CD4-positive, alpha-beta T cell (primary cell): ENCODE data around the gene DNAAF1. TPM values are rescaled to one million over a fixed set of nuclear protein-coding genes. Genes with fewer than 3 reads are reported as not detected.
"Not testable (repeated sequence)": the region's sequence is repeated elsewhere in the genome, so short reads cannot be mapped to it uniquely, and the experiment has no call there.

Source experiments
- ATAC-seq: fragments of 200-7000 bp; cut with Tn5 transposase; one replicate; pipeline ENCODE4 v1.10.0; 2022; ENCODE audit warnings: mild to moderate bottlenecking; ENCODE audit not compliant: poor library complexity
- CTCF ChIA-PET: fragments of 350-600 bp; sonication (Branson Sonifier 250); formaldehyde crosslinking; loops from one replicate; lab custom pipeline; 2021; ENCODE audit warnings: antibody characterized with exemption, inconsistent platforms; lab: Charles Lee
- POLR2A ChIA-PET: fragments of 350-600 bp; sonication (Branson Sonifier 250); formaldehyde crosslinking; loops from one replicate; lab custom pipeline; 2021; ENCODE audit warnings: antibody characterized with exemption, inconsistent platforms; lab: Charles Lee
- DNase-seq, 14 experiments: peaks; one replicate each; pipeline ENCODE4 v3.0.0-alpha.2; 2013 to 2020; ENCODE audit warnings: mixed read lengths in 2 of 14
- H3K27ac ChIP-seq, 2 donors: one replicate each; pipeline versions ENCODE4 v1.5.1 to v1.7.0; 2013; ENCODE audit warnings: low read length in 2 of 2, low read depth in 1 of 2, mild to moderate bottlenecking in 1 of 2
- H3K27me3 ChIP-seq, 2 experiments: 1 replicate in 1 of 2; 2 replicates in 1 of 2; pipeline versions ENCODE4 v1.6.1 to v1.7.0; 2013; ENCODE audit warnings: low read length in 2 of 2, control low read depth in 1 of 2, mild to moderate bottlenecking in 1 of 2, moderate library complexity in 1 of 2; ENCODE audit not compliant: insufficient read depth in 2 of 2, control insufficient read depth in 1 of 2
- H3K36me3 ChIP-seq: one replicate; pipeline ENCODE4 v1.6.1; 2013; ENCODE audit warnings: low read length, control low read depth; ENCODE audit not compliant: insufficient read depth
- H3K4me1 ChIP-seq: one replicate; pipeline ENCODE4 v1.6.1; 2013; ENCODE audit warnings: low read length, control low read depth; ENCODE audit not compliant: insufficient read depth
- H3K4me3 ChIP-seq: one replicate; pipeline ENCODE4 v1.5.1; 2013; ENCODE audit warnings: mild to moderate bottlenecking, low read length, moderate library complexity
- H3K9me3 ChIP-seq, 2 experiments: 1 replicate in 1 of 2; 2 replicates in 1 of 2; pipeline versions ENCODE4 v1.6.1 to v1.7.0; 2013; ENCODE audit warnings: low read length in 2 of 2, mild to moderate bottlenecking in 2 of 2, control low read depth in 1 of 2, moderate library complexity in 1 of 2; ENCODE audit not compliant: control insufficient read depth in 1 of 2, insufficient read depth in 1 of 2
- H3K27ac Mint-ChIP-seq: one replicate; pipeline ENCODE4 v1.8.0; 2020; ENCODE audit warnings: mixed read lengths
- H3K27me3 Mint-ChIP-seq: one replicate; pipeline ENCODE4 v1.8.0; 2021; ENCODE audit warnings: mixed read lengths
- H3K36me3 Mint-ChIP-seq: one replicate; pipeline ENCODE4 v1.8.0; 2021; ENCODE audit warnings: low read depth, mixed read lengths
- H3K4me1 Mint-ChIP-seq: one replicate; pipeline ENCODE4 v1.8.0; 2021; ENCODE audit warnings: low read depth, mixed read lengths
- H3K4me3 Mint-ChIP-seq: one replicate; pipeline ENCODE4 v1.8.0; 2020; ENCODE audit warnings: mild to moderate bottlenecking, mixed read lengths
- H3K9me3 Mint-ChIP-seq: one replicate; pipeline ENCODE4 v1.8.0; 2020; ENCODE audit warnings: mixed read lengths
- CTCF ChIP-seq: fragments of 200-600 bp; IDR thresholded peaks from one replicate; pipeline ENCODE4 v1.8.0; 2022; ENCODE audit warnings: antibody characterized with exemption, mild to moderate bottlenecking
- intact Hi-C, 2 experiments: fragments of 100-400 bp; cut with DNase I in 1 of 2; cut with micrococcal nuclease in 1 of 2; formaldehyde crosslinking; loops; one replicate each; pipeline versions ENCODE4 v1.15.1 to v1.9.0; 2023 to 2025; cut with DNase I, micrococcal nuclease
- total RNA-seq, 174 experiments: library from RNA in 2 of 174; stranded (reverse) in 2 of 174; gene quantifications; one replicate each; pipeline ENCODE4 v1.2.3 and lab custom pipeline; 2021 to 2026

Gene DNAAF1
- total RNA-seq, 2 experiments from 2014 or later = not detected

- peaks cover 48% of the 10 kb centered on the region for H3K4me1 ChIP-seq
- no peaks in the 10 kb centered on the region for H3K9me3 ChIP-seq
- no peak overlapping the region for H3K4me3 Mint-ChIP-seq
- ChIA-PET CTCF (no interaction called here), POLR2A (no interaction called here)
- ATAC-seq (no peak), DNase-seq (no peak)
- no peaks in the 10 kb centered on the region for H3K9me3 Mint-ChIP-seq
- peaks cover 36% of the 10 kb centered on the region for H3K36me3 ChIP-seq
- H3K27ac ChIP-seq = no peak overlapping the region
- no peak overlapping the region for H3K4me3 ChIP-seq
- H3K27ac Mint-ChIP-seq = no peak overlapping the region
- no peaks in the 10 kb centered on the region for H3K27me3 ChIP-seq
- H3K27me3 Mint-ChIP-seq = no peaks in the 10 kb centered on the region
- TF ChIP-seq CTCF = no peak
- H3K36me3 Mint-ChIP-seq = peaks cover 54% of the 10 kb centered on the region
- intact Hi-C loops = loop anchor here in 1 of 2 experiments (10.0 kb wide), 1 partner anchor 905 kb away; the partner anchor contains the start of gene ZDHHC7
- H3K4me1 Mint-ChIP-seq = peaks cover 68% of the 10 kb centered on the region
These were observed 35.3 kb upstream of the DNAAF1 start for GRCh38 chr16:84109598-84110335.

- H3K27ac Mint-ChIP-seq = peak overlapping the region; percentile 38
- intact Hi-C loops = loop anchor here in 1 of 2 experiments (10.0 kb wide), 1 partner anchor 904 kb away; the partner anchor contains the start of gene ZDHHC7
- Histone ChIP-seq H3K27me3 (no peaks in the 10 kb centered on the region), H3K36me3 (peaks cover 33% of the 10 kb centered on the region), H3K27ac (no peak overlapping the region), H3K9me3 (no peaks in the 10 kb centered on the region), H3K4me3 (no peak overlapping the region), H3K4me1 (peaks cover 52% of the 10 kb centered on the region)
- no peak for ATAC-seq
- H3K4me3 Mint-ChIP-seq = peak overlapping the region; percentile 56
- H3K36me3 Mint-ChIP-seq = peaks cover 48% of the 10 kb centered on the region
- H3K27me3 Mint-ChIP-seq = no peaks in the 10 kb centered on the region
- H3K4me1 Mint-ChIP-seq = peaks cover 67% of the 10 kb centered on the region
- no peaks in the 10 kb centered on the region for H3K9me3 Mint-ChIP-seq
- ChIA-PET CTCF (no interaction called here), POLR2A (no interaction called here)
- no peak for DNase-seq
- TF ChIP-seq CTCF = no peak
These were observed 34.6 kb upstream of the DNAAF1 start for GRCh38 chr16:84110527-84110926.

- Histone ChIP-seq H3K9me3 (no peaks in the 10 kb centered on the region), H3K27ac (no peak overlapping the region), H3K27me3 (no peaks in the 10 kb centered on the region), H3K4me3 (no peak overlapping the region), H3K36me3 (peaks cover 27% of the 10 kb centered on the region), H3K4me1 (peaks cover 46% of the 10 kb centered on the region)
- intact Hi-C loops = loop anchor here in 1 of 2 experiments (10.0 kb wide), 1 partner anchor 903 kb away; the partner anchor contains the start of gene ZDHHC7
- no peak overlapping the region for H3K4me3 Mint-ChIP-seq
- TF ChIP-seq CTCF = no peak
- no peak for ATAC-seq
- no peaks in the 10 kb centered on the region for H3K27me3 Mint-ChIP-seq
- CTCF ChIA-PET = no interaction called here
- no peak for DNase-seq
- no peaks in the 10 kb centered on the region for H3K9me3 Mint-ChIP-seq
- POLR2A ChIA-PET = no interaction called here
- peaks cover 67% of the 10 kb centered on the region for H3K4me1 Mint-ChIP-seq
- H3K36me3 Mint-ChIP-seq = peaks cover 45% of the 10 kb centered on the region
- H3K27ac Mint-ChIP-seq = peak overlapping the region; percentile 38
These were observed 33.6 kb upstream of the DNAAF1 start for GRCh38 chr16:84111525-84111924.

GRCh38 chr16:84111949-84112348, 33.2 kb upstream of the DNAAF1 start:
- H3K27me3 ChIP-seq, H3K27ac ChIP-seq, H3K27ac Mint-ChIP-seq, H3K4me3 Mint-ChIP-seq, H3K27me3 Mint-ChIP-seq, H3K9me3 ChIP-seq, DNase-seq, H3K4me3 ChIP-seq, CTCF ChIA-PET, ATAC-seq, H3K9me3 Mint-ChIP-seq, POLR2A ChIA-PET: not testable (repeated sequence)
- Mint-ChIP-seq H3K36me3 (peaks cover 40% of the 10 kb centered on the region), H3K4me1 (peaks cover 63% of the 10 kb centered on the region)
- peaks cover 27% of the 10 kb centered on the region for H3K36me3 ChIP-seq
- intact Hi-C loops = loop anchor here in 1 of 2 experiments (10.0 kb wide), 1 partner anchor 903 kb away; the partner anchor contains the start of gene ZDHHC7
- H3K4me1 ChIP-seq = peaks cover 44% of the 10 kb centered on the region
